Measurements from ENCODE around the gene ARHGAP6. TPM values are rescaled to one million over a fixed set of nuclear protein-coding genes. Genes with fewer than 3 reads are reported as not detected.

ARHGAP6 gene
- total RNA-seq, 1 experiment from 2014 or later = 0.10 TPM

- TF ChIP-seq REST (IDR thresholded peaks at IDR 0.05; ENCODE audit: low read depth) = no peak
- TF ChIP-seq ZNF274 (IDR thresholded peaks at IDR 0.05; ENCODE audit: low read depth, low read length) = no peak
- TF ChIP-seq ELF1 (IDR thresholded peaks at IDR 0.05; ENCODE audit: borderline replicate concordance, low read depth) = no peak
- no peak for TF ChIP-seq TCF7L2 (IDR thresholded peaks at IDR 0.05; ENCODE audit: borderline replicate concordance, extremely low read depth, insufficient read depth, insufficient read length)
- no peak for TF ChIP-seq JUND (IDR thresholded peaks at IDR 0.05)
- TF ChIP-seq CEBPB (IDR thresholded peaks at IDR 0.05; ENCODE audit: low read depth) = no peak
Observed at GRCh38 chrX:11397680-11398079, 268.0 kb downstream of the ARHGAP6 start (continued).

GRCh38 chrX:11395859-11396258 lies 269.9 kb downstream of the ARHGAP6 start:
- no peak for DNase-seq (ENCODE audit: low read depth, low spot score)
- no peaks in the 10 kb centered on the region for H3K79me2 ChIP-seq (ENCODE audit: insufficient read depth, low read length)
- ATAC-seq = no peak
- H3K4me1 ChIP-seq (ENCODE audit: control insufficient read depth in 1 of 2, insufficient read depth in 2 of 2, low read length in 2 of 2) = no peaks in the 10 kb centered on the region
- H3K9me3 ChIP-seq (ENCODE audit: control insufficient read depth in 1 of 2, insufficient read depth in 1 of 2, low read depth in 1 of 2, low read length in 2 of 2) = no peaks in the 10 kb centered on the region
- H3K27ac ChIP-seq (ENCODE audit: low read depth, low read length) = no peak overlapping the region
- no peaks in the 10 kb centered on the region for H3K36me3 ChIP-seq (ENCODE audit: control insufficient read depth in 1 of 2, insufficient read depth in 2 of 2, low read length in 2 of 2)
- no peaks in the 10 kb centered on the region for H3K27me3 ChIP-seq (ENCODE audit: insufficient read depth, low read length)
- H3K4me2 ChIP-seq (ENCODE audit: low read length) = no peak overlapping the region
- ChIA-PET POLR2A (no interaction called here), RAD21 (ENCODE audit: low non-redundant PET in 1 of 2, low total read pairs in 2 of 2, uncharacterized antibody in 2 of 2, unreplicated experiment in 2 of 2) (no interaction called here), CTCF (no interaction called here)
- no peaks in the 10 kb centered on the region for H3K9me2 ChIP-seq (ENCODE audit: insufficient read depth)
- H4K20me1 ChIP-seq (ENCODE audit: insufficient read depth) = no peaks in the 10 kb centered on the region
- no peak overlapping the region for H3K4me3 ChIP-seq (replicated peaks in 1 of 2; ENCODE audit: low read depth in 1 of 2, low read length in 2 of 2)
- no TSS peak for BruUV-seq (replicated peaks)
- intact Hi-C loops (cut with micrococcal nuclease) = no loop called here
- H2AFZ ChIP-seq (ENCODE audit: low read depth, low read length, poor library complexity, severe bottlenecking) = no peak overlapping the region
- H3K9ac ChIP-seq (ENCODE audit: low read length) = no peak overlapping the region
- TF ChIP-seq YY1 (IDR thresholded peaks at IDR 0.05; ENCODE audit: extremely low read depth, insufficient replicate concordance, low read depth, low read length) = no peak
- TF ChIP-seq FOSL1 (IDR thresholded peaks at IDR 0.05; ENCODE audit: low read depth) = no peak
- no peak for TF ChIP-seq EZH2 (IDR thresholded peaks at IDR 0.05)
- TF ChIP-seq ELF1 (IDR thresholded peaks at IDR 0.05; ENCODE audit: borderline replicate concordance, low read depth) = no peak
- TF ChIP-seq SRF (IDR thresholded peaks at IDR 0.05; ENCODE audit: low read depth) = no peak
- TF ChIP-seq RAD21 (IDR thresholded peaks at IDR 0.05; ENCODE audit: low read depth) = no peak
- no peak for TF ChIP-seq REST (IDR thresholded peaks at IDR 0.05; ENCODE audit: low read depth)
- no peak for TF ChIP-seq TCF7L2 (IDR thresholded peaks at IDR 0.05; ENCODE audit: borderline replicate concordance, extremely low read depth, insufficient read depth, insufficient read length)
- no peak for TF ChIP-seq SP1 (IDR thresholded peaks at IDR 0.05; ENCODE audit: low read depth)
- TF ChIP-seq CBX3 (IDR thresholded peaks at IDR 0.05; ENCODE audit: low read depth) = no peak
- TF ChIP-seq ZFX (IDR thresholded peaks at IDR 0.05) = no peak
- TF ChIP-seq EZH2phosphoT487 (IDR thresholded peaks at IDR 0.05; ENCODE audit: borderline replicate concordance) = no peak
- no peak for TF ChIP-seq SIN3A (IDR thresholded peaks at IDR 0.05; ENCODE audit: low read depth)
- no peak for TF ChIP-seq ZBTB33 (IDR thresholded peaks at IDR 0.05; ENCODE audit: extremely low read depth, insufficient replicate concordance, low read length)
- TF ChIP-seq JUND (IDR thresholded peaks at IDR 0.05) = no peak

All from HCT116 (cell line).